WTC11 (cell line): ENCODE results near the gene GIPC3. TPM values are rescaled to one million over a fixed set of nuclear protein-coding genes. Genes with fewer than 3 reads are reported as not detected.

ENCODE experiments used
- ATAC-seq: fragments of 200-7000 bp; cut with Tn5 transposase; 2 replicates; pipeline ENCODE4 v1.10.0; 2021; ENCODE audit warnings: mild to moderate bottlenecking, moderate library complexity
- CTCF ChIA-PET: fragments of 300-600 bp; sonication (Branson Sonifier 250); formaldehyde crosslinking; loops from one replicate; lab custom pipeline; 2021; ENCODE audit warnings: antibody characterized with exemption; lab: Charles Lee
- POLR2A ChIA-PET: fragments of 350-600 bp; sonication (Branson Sonifier 250); formaldehyde crosslinking; loops from one replicate; lab custom pipeline; 2021; ENCODE audit warnings: antibody characterized with exemption; lab: Charles Lee
- DNase-seq: peaks from one replicate; pipeline ENCODE4 v3.0.0; 2021; ENCODE audit warnings: low spot score
- H3K27ac Mint-ChIP-seq: 2 replicates; pipeline ENCODE4 v1.8.0; 2021; ENCODE audit warnings: mixed read lengths
- H3K27me3 Mint-ChIP-seq: 2 replicates; pipeline ENCODE4 v1.8.0; 2021; ENCODE audit warnings: low read depth, mild to moderate bottlenecking, moderate library complexity, mixed read lengths
- H3K36me3 Mint-ChIP-seq: 2 replicates; pipeline ENCODE4 v1.8.0; 2021; ENCODE audit warnings: mixed read lengths
- H3K4me1 Mint-ChIP-seq: 2 replicates; pipeline ENCODE4 v1.8.0; 2022; ENCODE audit warnings: mixed read lengths
- H3K4me3 Mint-ChIP-seq: 2 replicates; pipeline ENCODE4 v1.8.0; 2021; ENCODE audit warnings: mild to moderate bottlenecking, moderate library complexity, mixed read lengths
- H3K9me3 Mint-ChIP-seq: 2 replicates; pipeline ENCODE4 v1.8.0; 2021; ENCODE audit warnings: mixed read lengths
- CREM ChIP-seq: sonication (generic); formaldehyde crosslinking; IDR thresholded peaks from 2 replicates; pipeline ENCODE4 v1.8.1; 2022; ENCODE audit warnings: mild to moderate bottlenecking, missing genetic modification reagents, moderate library complexity
- EMX1 ChIP-seq: fragments of 250-450 bp; sonication (Bioruptor Pico); IDR thresholded peaks from 2 replicates; pipeline ENCODE4 v1.8.0; 2021; ENCODE audit warnings: mild to moderate bottlenecking
- FOXK1 ChIP-seq: sonication (generic); formaldehyde crosslinking; IDR thresholded peaks from 2 replicates; pipeline ENCODE4 v1.8.0; 2022; ENCODE audit warnings: mild to moderate bottlenecking, moderate library complexity, missing genetic modification reagents
- FOXP1 ChIP-seq: sonication (generic); formaldehyde crosslinking; IDR thresholded peaks from 2 replicates; pipeline ENCODE4 v1.8.0; 2022; ENCODE audit warnings: missing genetic modification reagents, mild to moderate bottlenecking, moderate library complexity, borderline replicate concordance
- GABPB1 ChIP-seq: sonication (generic); formaldehyde crosslinking; IDR thresholded peaks from 2 replicates; pipeline ENCODE4 v1.8.1; 2023; ENCODE audit warnings: mild to moderate bottlenecking, missing genetic modification reagents
- GTF2I ChIP-seq: fragments of 250-450 bp; sonication (Bioruptor Pico); conservative IDR thresholded peaks from 2 replicates; pipeline ENCODE4 v1.4.0; 2021; ENCODE audit warnings: mild to moderate bottlenecking
- NFE2L1 ChIP-seq: sonication (generic); formaldehyde crosslinking; IDR thresholded peaks from 2 replicates; pipeline ENCODE4 v1.8.1; 2023; ENCODE audit warnings: missing genetic modification reagents
- PRRX2 ChIP-seq: fragments of 250-450 bp; sonication (Bioruptor Pico); IDR thresholded peaks from 2 replicates; pipeline ENCODE4 v1.8.0; 2021; ENCODE audit warnings: mild to moderate bottlenecking
- TP53 ChIP-seq: sonication (generic); formaldehyde crosslinking; IDR thresholded peaks from 2 replicates; pipeline ENCODE4 v1.8.1; 2023; ENCODE audit warnings: mild to moderate bottlenecking, missing genetic modification reagents
- ZNF138 ChIP-seq: sonication (generic); formaldehyde crosslinking; conservative IDR thresholded peaks from 2 replicates; pipeline ENCODE4 v1.8.1; 2022; ENCODE audit warnings: mild to moderate bottlenecking, moderate library complexity, missing genetic modification reagents
- total RNA-seq: library from RNA; stranded (reverse); gene quantifications from 3 replicates; pipeline ENCODE4 v1.2.3, GENCODE V29; 2021
- TF ChIP-seq, protein P1 (sequence below): fragments of 250-450 bp; sonication (Bioruptor Pico); IDR thresholded peaks from 2 replicates; pipeline ENCODE4 v1.9.0; 2021; ENCODE audit warnings: mild to moderate bottlenecking
- TF ChIP-seq, protein P2 (sequence below): sonication (generic); formaldehyde crosslinking; conservative IDR thresholded peaks from 2 replicates; pipeline ENCODE4 v1.8.1; 2022; ENCODE audit warnings: mild to moderate bottlenecking, missing genetic modification reagents
- TF ChIP-seq, protein P3 (sequence below): sonication (generic); formaldehyde crosslinking; IDR thresholded peaks from 2 replicates; pipeline ENCODE4 v1.8.1; 2022; ENCODE audit warnings: low read depth, mild to moderate bottlenecking, moderate library complexity, missing genetic modification reagents, borderline replicate concordance
- TF ChIP-seq, protein P4 (sequence below): sonication (generic); formaldehyde crosslinking; IDR thresholded peaks from 2 replicates; pipeline ENCODE4 v1.8.1; 2023; ENCODE audit warnings: mild to moderate bottlenecking, missing genetic modification reagents, moderate library complexity
- TF ChIP-seq, protein P5 (sequence below): sonication (generic); formaldehyde crosslinking; IDR thresholded peaks from 2 replicates; pipeline ENCODE4 v1.8.0; 2022; ENCODE audit warnings: mild to moderate bottlenecking, missing genetic modification reagents
- TF ChIP-seq, protein P6 (sequence below): sonication (generic); formaldehyde crosslinking; IDR thresholded peaks from 2 replicates; pipeline ENCODE4 v1.8.1; 2023; ENCODE audit warnings: mild to moderate bottlenecking, missing genetic modification reagents
- TF ChIP-seq, protein P7 (sequence below): sonication (generic); formaldehyde crosslinking; IDR thresholded peaks from 2 replicates; pipeline ENCODE4 v1.8.0; 2022; ENCODE audit warnings: mild to moderate bottlenecking, missing genetic modification reagents
- TF ChIP-seq, protein P8 (sequence below): fragments of 250-450 bp; sonication (Bioruptor Pico); IDR thresholded peaks from 2 replicates; pipeline ENCODE4 v1.9.0; 2021; ENCODE audit warnings: mild to moderate bottlenecking

The GIPC3 gene
- total RNA-seq, 1 experiment from 2014 or later: 1.0 TPM

DNA sequence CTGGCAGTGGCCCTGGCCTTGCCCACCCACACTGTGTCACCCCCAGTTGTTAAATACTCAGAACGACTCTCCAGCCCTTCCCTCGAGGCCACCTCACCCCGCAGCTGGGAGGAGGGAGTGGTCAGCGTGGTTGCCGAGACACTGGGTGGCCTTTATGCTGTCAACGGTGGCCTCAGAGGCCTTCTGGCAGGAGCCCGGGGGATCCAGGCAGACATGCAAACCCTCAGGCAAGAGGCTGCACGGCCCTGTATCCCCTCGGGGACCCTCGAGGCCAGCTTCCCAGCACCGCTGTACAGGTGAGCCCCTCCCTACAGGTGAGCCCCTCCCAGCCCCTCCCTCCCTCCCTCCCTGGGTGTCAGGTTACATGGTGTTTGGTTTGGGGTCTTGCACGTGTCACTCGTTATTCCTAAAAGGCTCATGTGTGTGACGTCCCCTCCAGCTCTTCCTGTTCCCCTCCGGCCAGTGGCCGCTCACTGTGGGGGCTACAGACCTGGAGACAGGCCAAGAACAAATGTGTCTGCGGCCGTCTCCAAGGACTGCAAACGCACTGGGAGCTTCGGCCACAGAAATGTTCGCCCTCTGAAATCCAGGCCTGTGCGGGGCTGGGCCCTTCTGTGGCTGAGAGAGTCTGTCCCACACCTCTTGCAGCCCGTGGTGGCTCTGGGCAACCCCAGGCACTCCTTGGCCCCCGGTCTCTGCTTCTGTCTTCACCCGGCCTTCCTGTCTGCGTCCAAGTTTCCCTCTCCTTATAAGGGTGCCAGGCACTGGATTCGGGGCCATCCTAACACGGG, 46.1 kb upstream of the GIPC3 start, which contains the start of gene TEKTIP1 (continued):
- no peak for TF ChIP-seq FOXK1 (CRISPR knock-in tag)
- TF ChIP-seq, protein P1, sequence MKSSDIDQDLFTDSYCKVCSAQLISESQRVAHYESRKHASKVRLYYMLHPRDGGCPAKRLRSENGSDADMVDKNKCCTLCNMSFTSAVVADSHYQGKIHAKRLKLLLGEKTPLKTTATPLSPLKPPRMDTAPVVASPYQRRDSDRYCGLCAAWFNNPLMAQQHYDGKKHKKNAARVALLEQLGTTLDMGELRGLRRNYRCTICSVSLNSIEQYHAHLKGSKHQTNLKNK (CRISPR knock-in tag): no peak
- TF ChIP-seq, protein P2, sequence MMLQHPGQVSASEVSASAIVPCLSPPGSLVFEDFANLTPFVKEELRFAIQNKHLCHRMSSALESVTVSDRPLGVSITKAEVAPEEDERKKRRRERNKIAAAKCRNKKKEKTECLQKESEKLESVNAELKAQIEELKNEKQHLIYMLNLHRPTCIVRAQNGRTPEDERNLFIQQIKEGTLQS (CRISPR knock-in tag): no peak
- TF ChIP-seq, protein P3, sequence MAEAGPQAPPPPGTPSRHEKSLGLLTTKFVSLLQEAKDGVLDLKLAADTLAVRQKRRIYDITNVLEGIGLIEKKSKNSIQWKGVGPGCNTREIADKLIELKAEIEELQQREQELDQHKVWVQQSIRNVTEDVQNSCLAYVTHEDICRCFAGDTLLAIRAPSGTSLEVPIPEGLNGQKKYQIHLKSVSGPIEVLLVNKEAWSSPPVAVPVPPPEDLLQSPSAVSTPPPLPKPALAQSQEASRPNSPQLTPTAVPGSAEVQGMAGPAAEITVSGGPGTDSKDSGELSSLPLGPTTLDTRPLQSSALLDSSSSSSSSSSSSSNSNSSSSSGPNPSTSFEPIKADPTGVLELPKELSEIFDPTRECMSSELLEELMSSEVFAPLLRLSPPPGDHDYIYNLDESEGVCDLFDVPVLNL (CRISPR knock-in tag): no peak
- TF ChIP-seq ZNF138 (CRISPR knock-in tag): no peak

DNA sequence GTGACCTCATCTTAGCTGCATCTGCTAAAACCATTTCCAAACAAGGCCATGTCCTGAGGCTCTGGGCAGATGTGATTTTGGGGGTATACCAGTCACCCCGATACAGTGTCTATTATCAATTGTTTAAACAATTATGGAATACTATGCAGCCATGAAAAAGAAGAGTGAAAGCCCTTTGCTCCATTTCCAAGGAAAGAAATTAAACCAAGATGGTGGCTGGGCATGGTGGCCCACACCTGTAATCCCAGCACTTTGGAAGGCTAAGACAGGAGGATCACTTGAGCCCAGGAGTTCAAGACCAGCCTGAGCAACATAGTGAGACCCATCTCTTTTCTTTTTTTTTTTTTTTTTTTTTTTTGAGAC, 45.5 kb upstream of the GIPC3 start:
- DNase-seq: no peak
- ATAC-seq: no peak
- TF ChIP-seq GTF2I (CRISPR knock-in tag): peak; percentile 81; the same call in 1 of the 2 replicates
- TF ChIP-seq, protein P4, sequence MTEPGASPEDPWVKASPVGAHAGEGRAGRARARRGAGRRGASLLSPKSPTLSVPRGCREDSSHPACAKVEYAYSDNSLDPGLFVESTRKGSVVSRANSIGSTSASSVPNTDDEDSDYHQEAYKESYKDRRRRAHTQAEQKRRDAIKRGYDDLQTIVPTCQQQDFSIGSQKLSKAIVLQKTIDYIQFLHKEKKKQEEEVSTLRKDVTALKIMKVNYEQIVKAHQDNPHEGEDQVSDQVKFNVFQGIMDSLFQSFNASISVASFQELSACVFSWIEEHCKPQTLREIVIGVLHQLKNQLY (CRISPR knock-in tag): no peak
- Mint-ChIP-seq H3K27ac (no peak overlapping the region), H3K27me3 (no peaks in the 10 kb centered on the region), H3K4me1 (peaks cover 9% of the 10 kb centered on the region), H3K36me3 (peaks cover 15% of the 10 kb centered on the region), H3K4me3 (no peak overlapping the region), H3K9me3 (peaks cover 4% of the 10 kb centered on the region)
- POLR2A ChIA-PET: interaction anchor here (0.7 kb wide), 1 partner anchor 1112 kb away, joined by 4 read pairs; the partner anchor contains the start of gene TIMM13
- CTCF ChIA-PET: interaction anchor here (0.6 to 3.4 kb wide), 2 partner anchors 13 to 14 kb away, joined by 3 to 22 read pairs; no protein-coding TSS in a partner anchor

DNA sequence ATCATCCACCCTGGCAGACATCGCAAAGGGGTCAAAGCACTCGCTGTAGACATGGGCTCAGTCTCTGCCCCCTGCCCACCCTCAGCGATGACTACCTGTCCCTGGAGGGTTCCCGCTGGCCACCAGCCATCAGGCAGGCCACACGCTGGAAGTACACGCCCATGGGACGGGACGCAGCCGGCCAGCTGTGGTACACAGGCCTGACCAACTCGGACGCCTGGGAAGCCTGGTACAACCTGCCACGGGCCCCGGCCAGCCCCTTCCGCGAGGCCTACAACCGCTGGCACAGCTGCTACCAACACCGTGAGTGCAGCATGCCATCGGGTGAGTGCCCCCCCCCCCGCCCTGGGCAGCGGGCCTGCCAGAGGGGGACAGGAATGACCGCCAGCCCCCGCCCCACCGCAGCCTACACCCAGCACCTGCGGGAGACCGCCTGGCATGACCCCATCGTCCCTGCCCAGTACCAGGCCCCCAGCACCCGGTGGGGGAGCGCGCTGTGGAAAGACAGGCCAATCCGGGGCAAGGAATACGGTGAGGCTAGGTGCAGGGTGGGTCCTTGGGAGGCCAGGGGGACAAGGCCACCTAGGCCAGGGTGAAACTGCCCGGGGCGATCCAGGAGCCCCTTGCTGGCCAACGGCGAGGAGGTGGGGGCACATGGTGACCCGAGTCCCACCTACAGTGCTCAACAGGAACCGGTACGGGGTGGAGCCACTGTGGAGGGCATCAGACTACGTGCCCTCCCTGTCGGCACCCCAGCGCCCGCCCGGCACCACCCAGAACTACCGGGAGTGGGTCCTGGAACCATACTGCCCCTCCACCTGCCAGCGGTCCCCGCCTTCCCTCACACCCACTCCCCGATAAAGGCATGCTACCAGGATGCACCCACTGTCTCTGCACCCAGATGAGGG, 41.9 kb upstream of the GIPC3 start:
- Mint-ChIP-seq H3K4me1 (peaks cover 8% of the 10 kb centered on the region), H3K4me3 (no peak overlapping the region), H3K27me3 (no peaks in the 10 kb centered on the region), H3K9me3 (peaks cover 4% of the 10 kb centered on the region), H3K27ac (no peak overlapping the region), H3K36me3 (peaks cover 6% of the 10 kb centered on the region)
- no peak for TF ChIP-seq CREM (CRISPR knock-in tag)
- TF ChIP-seq FOXP1 (CRISPR knock-in tag): no peak
- TF ChIP-seq, protein P5, sequence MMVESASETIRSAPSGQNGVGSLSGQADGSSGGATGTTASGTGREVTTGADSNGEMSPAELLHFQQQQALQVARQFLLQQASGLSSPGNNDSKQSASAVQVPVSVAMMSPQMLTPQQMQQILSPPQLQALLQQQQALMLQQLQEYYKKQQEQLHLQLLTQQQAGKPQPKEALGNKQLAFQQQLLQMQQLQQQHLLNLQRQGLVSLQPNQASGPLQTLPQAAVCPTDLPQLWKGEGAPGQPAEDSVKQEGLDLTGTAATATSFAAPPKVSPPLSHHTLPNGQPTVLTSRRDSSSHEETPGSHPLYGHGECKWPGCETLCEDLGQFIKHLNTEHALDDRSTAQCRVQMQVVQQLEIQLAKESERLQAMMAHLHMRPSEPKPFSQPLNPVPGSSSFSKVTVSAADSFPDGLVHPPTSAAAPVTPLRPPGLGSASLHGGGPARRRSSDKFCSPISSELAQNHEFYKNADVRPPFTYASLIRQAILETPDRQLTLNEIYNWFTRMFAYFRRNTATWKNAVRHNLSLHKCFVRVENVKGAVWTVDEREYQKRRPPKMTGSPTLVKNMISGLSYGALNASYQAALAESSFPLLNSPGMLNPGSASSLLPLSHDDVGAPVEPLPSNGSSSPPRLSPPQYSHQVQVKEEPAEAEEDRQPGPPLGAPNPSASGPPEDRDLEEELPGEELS: no peak
- no peak for TF ChIP-seq NFE2L1 (CRISPR knock-in tag)
- TF ChIP-seq, protein P6, sequence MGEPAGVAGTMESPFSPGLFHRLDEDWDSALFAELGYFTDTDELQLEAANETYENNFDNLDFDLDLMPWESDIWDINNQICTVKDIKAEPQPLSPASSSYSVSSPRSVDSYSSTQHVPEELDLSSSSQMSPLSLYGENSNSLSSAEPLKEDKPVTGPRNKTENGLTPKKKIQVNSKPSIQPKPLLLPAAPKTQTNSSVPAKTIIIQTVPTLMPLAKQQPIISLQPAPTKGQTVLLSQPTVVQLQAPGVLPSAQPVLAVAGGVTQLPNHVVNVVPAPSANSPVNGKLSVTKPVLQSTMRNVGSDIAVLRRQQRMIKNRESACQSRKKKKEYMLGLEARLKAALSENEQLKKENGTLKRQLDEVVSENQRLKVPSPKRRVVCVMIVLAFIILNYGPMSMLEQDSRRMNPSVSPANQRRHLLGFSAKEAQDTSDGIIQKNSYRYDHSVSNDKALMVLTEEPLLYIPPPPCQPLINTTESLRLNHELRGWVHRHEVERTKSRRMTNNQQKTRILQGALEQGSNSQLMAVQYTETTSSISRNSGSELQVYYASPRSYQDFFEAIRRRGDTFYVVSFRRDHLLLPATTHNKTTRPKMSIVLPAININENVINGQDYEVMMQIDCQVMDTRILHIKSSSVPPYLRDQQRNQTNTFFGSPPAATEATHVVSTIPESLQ (CRISPR knock-in tag): no peak
- TF ChIP-seq PRRX2 (CRISPR knock-in tag): no peak
- TF ChIP-seq, protein P7, sequence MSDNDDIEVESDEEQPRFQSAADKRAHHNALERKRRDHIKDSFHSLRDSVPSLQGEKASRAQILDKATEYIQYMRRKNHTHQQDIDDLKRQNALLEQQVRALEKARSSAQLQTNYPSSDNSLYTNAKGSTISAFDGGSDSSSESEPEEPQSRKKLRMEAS (CRISPR knock-in tag): no peak
- TF ChIP-seq, protein P8, sequence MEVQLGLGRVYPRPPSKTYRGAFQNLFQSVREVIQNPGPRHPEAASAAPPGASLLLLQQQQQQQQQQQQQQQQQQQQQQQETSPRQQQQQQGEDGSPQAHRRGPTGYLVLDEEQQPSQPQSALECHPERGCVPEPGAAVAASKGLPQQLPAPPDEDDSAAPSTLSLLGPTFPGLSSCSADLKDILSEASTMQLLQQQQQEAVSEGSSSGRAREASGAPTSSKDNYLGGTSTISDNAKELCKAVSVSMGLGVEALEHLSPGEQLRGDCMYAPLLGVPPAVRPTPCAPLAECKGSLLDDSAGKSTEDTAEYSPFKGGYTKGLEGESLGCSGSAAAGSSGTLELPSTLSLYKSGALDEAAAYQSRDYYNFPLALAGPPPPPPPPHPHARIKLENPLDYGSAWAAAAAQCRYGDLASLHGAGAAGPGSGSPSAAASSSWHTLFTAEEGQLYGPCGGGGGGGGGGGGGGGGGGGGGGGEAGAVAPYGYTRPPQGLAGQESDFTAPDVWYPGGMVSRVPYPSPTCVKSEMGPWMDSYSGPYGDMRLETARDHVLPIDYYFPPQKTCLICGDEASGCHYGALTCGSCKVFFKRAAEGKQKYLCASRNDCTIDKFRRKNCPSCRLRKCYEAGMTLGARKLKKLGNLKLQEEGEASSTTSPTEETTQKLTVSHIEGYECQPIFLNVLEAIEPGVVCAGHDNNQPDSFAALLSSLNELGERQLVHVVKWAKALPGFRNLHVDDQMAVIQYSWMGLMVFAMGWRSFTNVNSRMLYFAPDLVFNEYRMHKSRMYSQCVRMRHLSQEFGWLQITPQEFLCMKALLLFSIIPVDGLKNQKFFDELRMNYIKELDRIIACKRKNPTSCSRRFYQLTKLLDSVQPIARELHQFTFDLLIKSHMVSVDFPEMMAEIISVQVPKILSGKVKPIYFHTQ: no peak
- no peak for TF ChIP-seq EMX1 (CRISPR knock-in tag)
- TF ChIP-seq GABPB1: no peak
- no peak for TF ChIP-seq TP53
- DNase-seq: no peak
- no peak for ATAC-seq
- ChIA-PET POLR2A (no interaction called here), CTCF (interaction anchor here (0.7 to 4.4 kb wide), 3 partner anchors 33 to 258 kb away, joined by 3 to 115 read pairs (median 4); no protein-coding TSS in a partner anchor)
